GM18909 (cell line): ENCODE measurements around the gene SHISAL1.
"Not testable (repeated sequence)": the region's sequence is repeated elsewhere in the genome, so short reads cannot be mapped to it uniquely, and the experiment has no call there.

Experiments used
- ATAC-seq: cut with Tn5 transposase; IDR thresholded peaks from one replicate; pipeline ENCODE4 v1.9.1; 2021; ENCODE audit warnings: mild to moderate bottlenecking; ENCODE audit not compliant: unreplicated experiment, poor library complexity

SHISAL1 gene

DNA sequence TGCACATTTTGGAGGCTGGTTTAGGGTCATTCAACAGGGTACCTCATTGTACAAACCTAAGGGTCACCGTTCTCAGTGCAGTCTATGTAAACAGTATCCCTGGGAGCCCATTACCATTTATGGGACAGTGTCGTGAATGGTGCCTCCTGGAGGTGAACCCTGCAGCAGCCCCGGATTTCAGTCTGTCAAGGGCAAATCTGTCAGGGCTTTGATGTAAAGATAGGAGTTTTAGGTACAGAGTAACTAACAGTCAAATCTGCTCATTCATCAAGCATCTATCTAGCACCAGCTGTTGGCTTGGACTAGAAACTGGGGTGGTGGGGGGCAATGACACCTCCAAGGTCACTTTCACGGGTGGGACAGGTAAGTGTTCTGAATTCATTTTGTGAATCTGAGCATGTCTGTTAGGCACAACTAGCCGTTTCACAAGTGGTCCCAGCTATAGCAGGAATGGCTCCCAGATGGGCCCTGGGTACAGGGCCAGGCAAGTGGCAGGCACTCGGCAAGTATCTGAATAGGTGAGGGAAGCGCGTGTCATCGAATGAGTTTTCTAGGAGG, 68.4 kb downstream of the SHISAL1 start:
- ATAC-seq, result no peak

DNA sequence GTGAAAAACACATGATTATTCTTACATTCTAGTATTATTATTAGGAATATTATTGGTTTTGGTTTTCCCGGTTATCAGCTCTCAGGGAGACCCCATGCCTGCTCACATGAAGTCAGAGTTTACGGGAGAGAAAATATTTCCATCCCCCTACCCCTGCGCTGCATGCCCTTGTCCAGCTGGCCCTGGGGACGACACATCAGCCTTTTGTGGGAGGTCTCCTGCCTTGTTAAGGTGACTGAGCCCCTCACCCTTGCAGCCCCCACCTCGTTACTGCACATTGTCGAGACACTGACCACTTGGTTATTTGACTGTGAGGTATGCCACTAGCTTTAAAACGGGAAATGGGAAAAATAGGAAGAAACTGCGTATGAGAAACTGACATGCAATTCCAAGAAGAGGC, 69.0 kb downstream of the SHISAL1 start:
- no peak for ATAC-seq

DNA sequence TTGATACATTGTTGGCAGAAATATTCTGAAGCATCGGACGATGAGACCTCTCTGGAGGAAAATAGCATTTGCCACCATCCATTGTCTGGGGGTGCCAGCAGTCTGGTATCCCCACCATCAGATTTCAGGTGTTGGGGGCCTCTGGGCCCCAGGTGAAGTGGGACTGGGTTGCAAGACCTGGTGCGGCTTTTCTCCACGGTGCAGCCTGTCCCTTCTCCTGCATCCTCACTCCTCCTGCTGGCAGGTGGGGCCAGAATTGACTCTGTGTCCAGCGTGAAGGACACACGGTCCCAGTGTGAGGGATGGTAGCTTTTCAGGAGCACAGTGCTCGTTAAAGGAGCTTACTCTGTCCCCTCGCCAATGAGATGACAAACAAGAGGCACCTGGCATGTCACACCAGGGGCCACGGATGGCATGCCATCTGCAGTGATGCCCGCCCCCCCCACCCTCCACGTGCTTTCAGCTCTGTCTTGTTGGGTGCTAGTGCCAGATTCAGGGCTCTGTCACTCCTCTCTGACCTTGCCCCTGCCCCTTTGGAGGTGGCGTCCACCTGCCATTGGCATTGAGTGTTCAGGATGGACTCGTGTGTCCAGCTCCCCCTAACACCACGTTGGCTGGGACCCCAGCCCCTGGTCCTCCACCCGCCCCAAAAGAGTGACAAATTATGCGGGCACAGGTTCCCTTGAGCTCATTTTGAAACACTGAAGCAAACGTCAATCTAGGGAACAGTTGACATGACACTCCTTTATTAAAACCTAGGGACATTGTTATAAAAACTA, 69.6 kb downstream of the SHISAL1 start:
- no peak for ATAC-seq

DNA sequence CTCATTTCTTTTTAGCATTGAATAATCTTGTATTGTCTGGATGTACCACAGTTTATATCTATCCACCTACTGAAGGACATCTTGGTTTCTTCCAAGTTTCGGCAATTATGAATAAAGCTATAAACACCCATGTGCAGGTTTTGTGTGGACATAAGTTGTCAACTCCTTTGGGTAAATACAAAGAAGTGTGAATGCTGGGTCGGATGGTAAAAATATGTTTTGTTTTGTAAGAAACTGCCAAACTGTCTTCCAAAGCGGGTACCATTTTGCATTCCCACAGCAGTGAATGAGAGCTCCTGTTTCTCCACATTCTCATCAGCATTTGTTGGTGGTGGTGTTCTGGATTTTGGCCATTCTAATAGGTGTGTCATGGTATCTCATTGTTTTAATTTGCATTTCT, 71.6 kb downstream of the SHISAL1 start:
- ATAC-seq, result not testable (repeated sequence)

DNA sequence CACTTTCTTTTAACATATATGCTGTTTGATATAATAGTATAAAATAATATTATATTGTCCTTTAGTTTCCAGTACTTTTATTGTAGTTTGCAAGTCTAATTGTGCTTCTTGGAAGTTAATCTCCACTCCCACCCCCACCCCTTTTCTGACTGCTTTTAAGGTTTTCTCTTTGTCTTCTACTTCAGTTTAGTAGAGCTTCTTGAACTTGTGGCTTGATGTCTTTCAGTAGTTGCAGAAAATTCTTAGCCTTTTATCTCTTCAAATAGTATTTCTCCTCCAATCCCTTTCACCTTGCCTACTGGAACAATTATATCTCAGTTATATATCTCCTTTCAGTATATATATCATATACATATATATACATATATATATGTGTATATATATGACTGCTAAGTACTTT, 75.5 kb downstream of the SHISAL1 start:
- no peak for ATAC-seq

DNA sequence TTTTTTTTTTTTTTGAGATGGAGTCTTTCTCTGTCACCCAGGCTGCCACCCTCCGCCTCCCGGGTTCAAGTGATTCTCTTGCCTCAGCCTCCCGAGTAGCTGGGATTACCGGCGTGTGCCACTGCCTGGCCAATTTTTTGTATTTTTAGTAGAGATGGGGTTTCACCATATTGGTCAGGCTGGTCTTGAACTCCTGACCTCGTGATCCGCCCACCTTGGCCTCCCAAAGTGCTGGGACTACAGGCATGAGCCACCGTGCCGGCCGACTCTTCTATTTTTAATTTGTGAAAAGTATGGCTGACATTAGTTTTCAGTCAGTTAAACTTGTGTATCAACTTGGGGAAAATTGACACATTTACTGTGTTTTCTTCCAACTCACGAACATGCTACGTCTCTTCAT, 78.4 kb downstream of the SHISAL1 start:
- ATAC-seq, result not testable (repeated sequence)

DNA sequence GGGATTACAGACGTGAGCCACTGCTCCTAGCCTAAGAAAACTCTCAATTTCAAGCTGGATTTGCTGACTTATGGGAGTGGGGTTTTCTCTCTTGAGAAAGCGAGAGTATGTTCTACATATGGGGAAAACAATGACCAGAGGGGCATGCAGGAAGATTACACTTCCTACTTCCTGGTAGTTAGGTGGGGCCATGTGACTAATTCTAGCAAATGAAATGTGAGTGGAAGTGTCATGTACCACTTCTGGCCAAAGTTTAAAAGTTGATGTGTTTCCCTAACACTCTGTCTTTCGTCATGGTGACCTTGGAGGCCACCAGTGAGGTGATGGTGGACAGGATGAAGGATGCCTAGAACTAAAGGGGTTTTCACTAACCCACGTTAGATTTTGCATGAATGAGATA, 81.5 kb downstream of the SHISAL1 start:
- ATAC-seq, result no peak

DNA sequence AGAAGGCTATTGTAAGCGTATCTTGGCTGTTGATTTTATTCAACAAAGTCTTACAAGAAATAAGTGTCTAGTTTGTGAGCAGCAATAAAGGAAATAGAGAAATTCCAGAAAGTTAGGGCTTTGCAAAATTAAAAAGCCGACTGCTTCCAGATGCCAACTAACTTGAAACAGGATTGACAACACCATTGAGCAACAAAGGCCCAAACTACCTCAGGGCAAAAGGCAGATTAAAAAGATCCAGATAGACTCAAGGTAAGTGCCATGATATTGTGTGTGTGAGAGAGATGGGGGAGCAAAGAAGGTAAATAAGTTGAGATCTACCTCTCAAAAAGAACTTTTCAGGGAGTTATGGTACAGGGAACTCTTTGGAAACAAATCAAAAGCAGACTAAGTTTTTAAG, 82.9 kb downstream of the SHISAL1 start:
- no peak for ATAC-seq

DNA sequence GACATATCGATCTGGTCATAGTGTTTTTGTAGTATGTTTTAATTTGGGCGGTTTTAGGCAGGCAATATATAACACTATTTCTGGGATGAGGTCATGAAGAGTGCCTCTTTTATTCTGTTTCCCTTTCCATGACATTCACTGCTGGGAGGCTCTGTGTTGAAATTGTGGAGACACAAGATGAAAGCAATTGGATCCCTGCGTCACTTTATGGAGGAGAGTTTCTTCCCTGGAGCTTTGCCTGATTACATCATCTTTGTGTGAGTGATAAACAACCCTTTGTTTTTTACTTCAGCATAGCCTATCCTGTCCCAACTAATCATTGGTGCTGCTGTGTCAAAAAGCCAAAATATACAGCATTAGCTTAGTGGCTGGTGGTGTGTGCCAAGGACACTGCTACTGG, 83.4 kb downstream of the SHISAL1 start:
- ATAC-seq, result no peak

DNA sequence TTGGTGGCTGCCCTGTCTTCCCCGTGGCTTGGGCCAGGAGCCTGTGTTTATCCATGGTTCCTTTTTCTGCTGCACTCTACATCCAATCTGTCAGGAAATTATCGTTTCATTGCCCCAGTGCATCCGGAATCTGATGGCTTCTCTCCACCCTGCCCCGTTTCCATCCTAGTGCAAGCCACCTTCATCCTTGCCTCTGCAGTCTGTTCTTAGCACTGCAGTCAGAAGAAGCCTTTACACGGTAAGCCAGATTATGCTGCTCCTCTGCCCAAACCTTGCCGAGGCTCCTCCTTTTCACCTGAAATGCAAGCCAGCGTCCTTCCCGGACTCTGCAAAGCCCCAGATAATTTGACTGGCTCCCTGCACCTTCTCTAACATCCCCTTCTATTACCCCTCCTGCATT, 86.9 kb downstream of the SHISAL1 start:
- ATAC-seq, result no peak

DNA sequence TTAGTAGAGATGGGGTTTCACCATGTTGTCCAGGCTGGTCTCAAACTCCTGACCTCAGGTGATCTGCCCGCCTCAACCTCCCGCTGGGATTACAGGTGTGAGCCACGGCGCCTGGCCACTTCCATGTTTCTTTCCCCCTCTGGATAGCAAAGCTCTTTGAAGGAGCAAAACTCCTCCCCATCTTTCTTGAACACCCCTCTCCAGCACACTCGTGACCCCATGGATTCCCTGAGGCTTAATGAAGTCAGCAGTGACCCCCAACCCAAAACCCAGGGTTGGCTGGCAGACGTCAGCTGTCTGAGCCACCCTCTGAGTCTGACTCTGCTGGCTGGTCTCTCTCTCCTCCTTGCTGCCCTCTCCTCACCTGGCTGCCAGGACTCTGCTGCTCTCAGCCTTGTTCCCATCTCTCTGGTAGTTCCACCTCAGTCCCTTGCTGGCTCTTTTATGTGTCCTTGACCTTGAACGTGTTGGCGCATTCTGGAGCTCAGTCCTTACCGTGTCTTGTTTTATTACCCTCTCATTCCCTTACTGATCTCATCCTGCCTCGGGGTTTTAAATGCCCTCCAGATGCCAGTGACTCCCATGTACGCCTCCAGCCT, 87.6 kb downstream of the SHISAL1 start:
- ATAC-seq, result no peak

DNA sequence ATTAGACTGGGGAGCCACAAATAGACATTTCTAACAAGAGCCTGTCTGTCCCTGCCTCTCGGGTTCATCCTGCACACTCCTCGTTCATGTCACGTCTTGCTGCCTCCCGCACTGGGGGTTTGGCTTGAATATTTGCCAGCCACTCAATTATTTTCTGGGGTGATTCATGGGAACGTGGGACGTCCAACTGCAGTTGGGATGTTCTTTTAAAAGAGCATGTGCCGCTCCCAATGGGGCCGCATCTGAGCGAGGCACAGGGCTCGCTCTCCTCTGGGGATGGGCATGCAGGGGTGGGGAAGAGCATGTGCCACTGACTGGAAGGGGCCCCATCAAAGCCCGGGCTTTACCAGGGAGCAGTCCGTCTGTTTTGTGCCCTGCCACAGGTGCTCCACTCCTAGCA, 88.6 kb downstream of the SHISAL1 start:
- no peak for ATAC-seq

DNA sequence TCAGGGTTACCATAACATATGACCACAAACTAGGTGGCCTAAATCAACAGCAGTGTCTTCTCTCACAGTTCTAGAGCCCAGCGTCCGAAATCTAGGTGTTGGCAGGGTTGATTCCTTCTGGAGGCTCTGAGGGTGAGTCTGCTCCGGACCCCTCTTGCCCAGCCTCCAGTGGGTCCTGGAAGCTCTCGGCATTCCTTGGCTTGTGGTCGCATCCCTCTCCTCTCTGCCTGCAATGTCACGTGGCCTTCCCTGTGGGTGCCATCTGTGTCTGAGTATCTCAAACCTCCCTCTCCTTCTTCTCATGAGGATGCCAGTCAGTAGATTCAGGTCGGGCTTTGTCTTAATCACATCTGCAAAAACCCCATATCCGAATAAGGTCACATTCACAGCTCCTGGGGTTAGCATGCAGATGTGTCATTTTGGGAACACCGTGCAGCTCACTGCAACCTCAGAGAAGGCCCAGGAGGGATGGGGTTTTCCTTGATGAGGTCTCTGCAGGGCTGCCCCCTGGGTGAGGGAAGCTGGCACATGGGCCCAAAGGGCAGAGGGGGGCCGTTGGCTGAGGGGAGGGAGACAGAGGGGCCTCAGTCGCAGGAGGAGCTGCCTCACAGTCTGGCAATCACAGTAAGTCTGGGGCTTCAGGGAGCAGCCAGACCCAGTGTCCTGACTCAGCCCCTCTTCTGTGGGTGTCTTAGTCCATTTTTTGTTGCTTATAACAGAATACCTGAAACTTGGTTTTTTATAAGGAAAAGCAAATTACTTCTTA, 90.9 kb downstream of the SHISAL1 start:
- no peak for ATAC-seq

DNA sequence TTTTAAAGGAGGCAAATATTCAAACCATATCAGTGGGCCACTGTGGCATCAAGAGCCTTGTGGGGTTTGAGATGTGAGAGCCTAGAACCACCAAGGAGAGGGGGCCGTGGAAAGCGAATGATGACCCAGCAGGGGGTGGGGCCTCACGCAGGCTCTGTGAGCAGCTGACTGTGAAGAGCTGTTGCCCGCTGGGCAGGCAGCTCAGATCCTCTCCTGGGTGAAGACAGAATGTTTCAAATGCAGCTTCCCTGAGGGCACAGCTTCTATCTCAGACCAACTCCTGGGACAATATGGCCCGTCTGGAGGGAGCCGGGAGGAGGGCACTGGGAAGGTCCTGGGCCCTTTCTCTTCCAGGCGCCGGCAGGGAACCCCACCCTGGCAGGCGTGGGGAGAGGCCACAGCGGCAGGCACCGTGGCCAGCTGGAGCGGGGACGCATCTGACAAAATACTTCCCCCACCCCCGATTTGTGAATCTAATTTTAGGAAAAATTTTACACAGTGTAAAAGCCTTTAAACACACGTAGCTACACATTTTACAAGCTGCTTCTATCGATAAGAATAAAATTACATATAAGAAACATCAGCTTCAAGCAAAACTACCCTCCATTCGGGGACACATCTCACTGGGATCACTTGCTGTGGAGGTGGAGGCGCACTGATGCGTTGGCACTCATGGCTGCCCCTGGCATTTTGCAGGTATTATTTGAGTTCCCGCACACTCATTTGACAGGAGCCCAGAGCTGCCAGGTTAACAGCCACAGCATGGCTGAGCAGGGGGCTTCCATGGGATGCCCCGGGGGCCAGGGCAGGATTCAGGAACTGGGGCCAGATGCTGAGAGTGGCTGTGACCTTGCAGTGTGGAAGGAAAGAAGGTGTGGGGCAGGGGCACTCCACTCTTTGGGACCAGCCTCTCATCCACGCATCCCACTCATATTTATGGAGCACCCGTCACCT, 91.7 kb downstream of the SHISAL1 start:
- ATAC-seq, result no peak

DNA sequence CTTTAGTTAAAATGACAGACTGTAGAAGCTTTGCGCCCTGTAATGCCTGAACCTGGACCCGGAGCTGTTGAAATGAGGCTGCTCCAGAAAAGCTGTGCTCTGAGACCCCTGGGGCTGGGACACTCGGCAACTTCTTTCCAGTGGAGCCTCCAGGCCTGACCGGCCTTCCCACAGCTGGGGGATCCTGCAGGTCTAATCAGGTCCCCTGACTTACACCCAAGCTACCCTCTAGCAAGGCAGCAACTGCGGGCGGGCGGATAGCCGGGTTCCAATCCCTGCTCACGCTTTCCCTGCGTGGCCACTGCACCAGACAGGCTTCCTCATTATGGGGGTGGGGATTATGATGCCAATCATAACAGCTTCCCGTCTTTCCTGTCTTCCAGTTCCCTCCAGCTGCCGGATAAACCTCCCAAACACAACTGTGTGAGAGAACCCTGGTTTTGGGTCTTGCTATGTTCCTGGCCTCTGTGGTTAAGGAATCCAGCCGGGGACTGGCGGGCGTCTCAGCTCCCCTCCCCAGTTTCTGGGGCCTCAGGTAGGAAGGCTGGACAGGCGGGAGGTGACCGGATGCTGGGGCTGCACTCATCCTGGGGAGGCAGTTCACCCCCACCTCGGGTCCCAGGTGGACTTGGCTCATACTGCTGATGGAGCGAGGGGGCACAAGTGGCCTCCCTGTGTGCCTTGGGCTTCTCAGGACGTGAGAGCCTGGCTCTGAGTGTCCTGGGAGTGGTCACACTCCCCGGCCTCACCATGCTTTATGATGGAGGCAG, 93.5 kb downstream of the SHISAL1 start:
- no peak for ATAC-seq

DNA sequence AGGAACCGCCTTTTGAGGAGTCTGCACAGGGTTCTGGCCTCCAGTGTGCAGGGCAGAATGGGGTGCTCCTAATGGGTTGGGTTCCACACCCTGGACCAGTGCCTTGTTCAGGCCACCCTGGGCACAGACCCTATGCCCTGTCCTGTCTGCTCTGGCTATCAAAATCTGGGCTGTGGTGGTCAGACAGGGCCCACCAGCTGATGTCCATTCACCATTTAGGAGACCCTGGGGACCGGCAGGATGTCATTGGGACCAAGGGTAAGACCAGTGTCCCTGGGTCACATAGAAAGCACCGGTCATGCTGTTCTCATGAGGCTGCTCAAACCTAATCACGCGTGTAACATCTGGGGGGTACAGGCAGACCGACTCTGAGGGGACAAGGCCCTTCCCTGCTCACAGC, 94.7 kb downstream of the SHISAL1 start:
- ATAC-seq, result no peak

DNA sequence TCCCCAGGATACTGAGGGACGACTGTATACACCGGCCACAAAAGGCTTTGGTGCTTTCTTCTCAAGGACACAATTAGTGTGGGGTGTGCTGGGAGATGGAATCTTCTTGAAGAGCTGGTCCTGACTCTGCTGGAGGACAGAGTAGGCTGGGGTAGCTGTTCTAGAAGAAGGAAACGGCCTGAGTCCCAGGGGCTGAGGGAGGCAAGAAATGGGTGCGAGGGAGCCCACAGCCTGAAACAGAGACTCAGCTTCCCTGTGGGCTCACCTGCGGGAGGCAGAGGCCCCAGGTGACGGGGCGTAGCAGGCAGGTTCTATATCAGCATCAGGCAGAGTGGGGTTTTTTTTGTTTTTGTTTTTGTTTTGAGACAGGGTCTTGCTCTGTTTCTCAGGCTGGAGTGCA, 95.4 kb downstream of the SHISAL1 start:
- ATAC-seq, result no peak

DNA sequence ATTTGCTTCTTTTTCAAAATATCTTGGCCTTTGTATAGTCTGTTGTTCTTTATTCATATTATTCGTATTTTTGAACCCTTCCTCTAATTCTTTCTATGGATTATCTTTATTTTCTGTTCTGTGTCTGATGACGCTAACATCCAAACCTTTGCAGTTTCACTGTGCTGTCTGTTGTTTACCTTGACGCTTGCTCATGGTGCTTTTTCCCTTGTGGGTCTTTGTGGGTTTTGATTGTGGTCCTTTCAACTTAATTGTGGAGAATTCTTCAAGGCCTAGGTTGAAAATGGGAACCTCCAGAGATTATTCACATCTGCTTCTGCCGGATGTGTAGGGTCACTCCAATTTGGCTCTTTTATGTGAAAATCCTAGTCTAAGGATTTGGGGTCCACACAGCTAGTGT, 97.5 kb downstream of the SHISAL1 start:
- ATAC-seq, result no peak

DNA sequence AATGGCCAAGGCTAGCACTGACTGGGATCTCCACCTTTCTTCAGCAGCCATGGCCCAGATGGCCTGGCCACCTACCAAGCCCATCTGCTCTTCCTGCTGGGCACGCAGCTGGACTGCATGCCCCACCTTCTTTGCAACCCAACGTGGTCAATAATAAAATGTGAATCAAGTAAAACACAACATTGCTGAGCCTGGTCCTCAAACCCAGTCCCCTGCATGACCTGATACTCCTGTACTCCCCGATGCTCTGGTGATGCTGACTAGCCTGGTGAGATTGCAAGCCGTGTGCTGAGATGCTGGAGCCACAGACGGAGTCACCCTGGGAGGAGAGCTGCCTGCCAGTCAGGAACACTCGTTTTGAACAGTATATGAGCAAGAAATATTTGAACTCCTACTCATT, 98.0 kb downstream of the SHISAL1 start:
- no peak for ATAC-seq
